ENCODE data around the gene CTDSPL.

- TF ChIP-seq CTCF (tag by site-specific recombination; IDR thresholded peaks at IDR 0.05) (no peak), ZFP3 (tag by site-specific recombination; IDR thresholded peaks at IDR 0.05; ENCODE audit: low read depth) (no peak), ZBTB26 (tag by site-specific recombination; optimal IDR thresholded peaks at IDR 0.05) (no peak), ZNF416 (tag by site-specific recombination; IDR thresholded peaks at IDR 0.05) (no peak), ZFP41 (tag by site-specific recombination; IDR thresholded peaks at IDR 0.05; ENCODE audit: borderline replicate concordance) (no peak), ZNF677 (tag by site-specific recombination; IDR thresholded peaks at IDR 0.05) (no peak), ZNF223 (tag by site-specific recombination; IDR thresholded peaks at IDR 0.05) (no peak), REST (tag by site-specific recombination; IDR thresholded peaks at IDR 0.05) (no peak), ZNF324 (tag by site-specific recombination; IDR thresholded peaks at IDR 0.05) (no peak), HOXD13 (CRISPR knock-in tag; IDR thresholded peaks at IDR 0.05; ENCODE audit: borderline replicate concordance) (no peak), ZNF660 (tag by site-specific recombination; IDR thresholded peaks at IDR 0.05) (no peak), ZNF221 (tag by site-specific recombination; IDR thresholded peaks at IDR 0.05; ENCODE audit: borderline replicate concordance) (no peak), TSHZ1 (tag by site-specific recombination; IDR thresholded peaks at IDR 0.05; ENCODE audit: borderline replicate concordance) (no peak)
Observed at GRCh38 chr3:37949866-37950265, 88.2 kb downstream of the CTDSPL start.
